Muscle layer of duodenum (tissue), 2 donors: Measurements from ENCODE around the gene SERTAD3.
"Not testable (repeated sequence)": the region's sequence is repeated elsewhere in the genome, so short reads cannot be mapped to it uniquely, and the experiment has no call there.

Experiments used
- H3K27ac ChIP-seq: one replicate; pipeline ENCODE4 v1.7.0; 2013; ENCODE audit warnings: mild to moderate bottlenecking, low read length
- H3K27me3 ChIP-seq: one replicate; pipeline ENCODE4 v1.7.0; 2013; ENCODE audit warnings: low read depth, mild to moderate bottlenecking, control low read depth, low read length
- H3K36me3 ChIP-seq, 2 donors: one replicate each; pipeline ENCODE4 v1.7.0; 2013; ENCODE audit warnings: low read length in 2 of 2, control low read depth in 1 of 2, mild to moderate bottlenecking in 1 of 2; ENCODE audit not compliant: insufficient read depth in 2 of 2, control insufficient read depth in 1 of 2
- H3K4me1 ChIP-seq, 2 donors: one replicate each; pipeline ENCODE4 v1.7.0; 2013; ENCODE audit warnings: low read length in 2 of 2, mild to moderate bottlenecking in 2 of 2, control low read depth in 1 of 2, moderate library complexity in 1 of 2; ENCODE audit not compliant: insufficient read depth in 2 of 2, control insufficient read depth in 1 of 2
- H3K4me3 ChIP-seq, 2 donors: one replicate each; pipeline ENCODE4 v1.7.0; 2013; ENCODE audit warnings: low read length in 2 of 2, low read depth in 1 of 2, mild to moderate bottlenecking in 1 of 2
- H3K9me3 ChIP-seq, 2 donors: one replicate each; pipeline ENCODE4 v1.7.0; 2013; ENCODE audit warnings: low read length in 2 of 2, control low read depth in 1 of 2, mild to moderate bottlenecking in 1 of 2; ENCODE audit not compliant: control insufficient read depth in 1 of 2
- donor health status: healthy.

The SERTAD3 gene

GRCh38 chr19:40414542-40415535, 29.3 kb downstream of the SERTAD3 start:
- H3K4me1 ChIP-seq = peaks cover 0 to 8% of the 10 kb centered on the region in 2 donors
- no peaks in the 10 kb centered on the region for H3K9me3 ChIP-seq
- H3K27ac ChIP-seq = no peak overlapping the region
- no peaks in the 10 kb centered on the region for H3K36me3 ChIP-seq
- H3K4me3 ChIP-seq = no peak overlapping the region
- H3K27me3 ChIP-seq = no peaks in the 10 kb centered on the region

GRCh38 chr19:40413291-40413845, 30.8 kb downstream of the SERTAD3 start, which contains the start of gene PRX:
Gene PRX, minus strand, starts transcription at chr19:40413378. Its CDS starts 5,446 bp downstream, at chr19:40407932.
- Histone ChIP-seq H3K4me1 (peaks cover 0 to 8% of the 10 kb centered on the region in 2 donors), H3K4me3 (no peak within 1 kb of the TSS), H3K36me3 (no peaks in the 10 kb centered on the region), H3K27ac (no peak within 1 kb of the TSS), H3K9me3 (no peaks in the 10 kb centered on the region), H3K27me3 (no peaks in the 10 kb centered on the region)

GRCh38 chr19:40412866-40413265, 31.3 kb downstream of the SERTAD3 start:
- Histone ChIP-seq H3K27me3 (no peaks in the 10 kb centered on the region), H3K9me3 (no peaks in the 10 kb centered on the region), H3K4me3 (no peak overlapping the region), H3K4me1 (peaks cover 0 to 8% of the 10 kb centered on the region in 2 donors), H3K36me3 (no peaks in the 10 kb centered on the region), H3K27ac (no peak overlapping the region)

GRCh38 chr19:40411958-40412499, 32.1 kb downstream of the SERTAD3 start:
- H3K4me1 ChIP-seq = peaks cover 0 to 3% of the 10 kb centered on the region in 2 donors
- no peaks in the 10 kb centered on the region for H3K36me3 ChIP-seq
- H3K4me3 ChIP-seq = no peak overlapping the region
- no peaks in the 10 kb centered on the region for H3K27me3 ChIP-seq
- peak overlapping the region; percentile 1 for H3K27ac ChIP-seq
- H3K9me3 ChIP-seq = no peaks in the 10 kb centered on the region

- H3K27me3 ChIP-seq = no peaks in the 10 kb centered on the region
- H3K9me3 ChIP-seq = no peaks in the 10 kb centered on the region
- H3K4me1 ChIP-seq = peaks cover 0 to 3% of the 10 kb centered on the region in 2 donors
- no peaks in the 10 kb centered on the region for H3K36me3 ChIP-seq
- no peak overlapping the region for H3K4me3 ChIP-seq
- H3K27ac ChIP-seq = peak overlapping the region; percentile 1
These were observed 32.9 kb downstream of the SERTAD3 start for GRCh38 chr19:40411125-40411842.

GRCh38 chr19:40410030-40410389, 34.1 kb downstream of the SERTAD3 start:
- Histone ChIP-seq H3K27me3 (no peaks in the 10 kb centered on the region), H3K9me3 (no peaks in the 10 kb centered on the region), H3K4me3 (no peak overlapping the region), H3K27ac (no peak overlapping the region), H3K4me1 (peaks cover 0 to 3% of the 10 kb centered on the region in 2 donors), H3K36me3 (no peaks in the 10 kb centered on the region)

- H3K4me3 ChIP-seq, H3K36me3 ChIP-seq, H3K4me1 ChIP-seq, H3K9me3 ChIP-seq, H3K27me3 ChIP-seq, H3K27ac ChIP-seq: not testable (repeated sequence)
These were observed 35.6 kb downstream of the SERTAD3 start for GRCh38 chr19:40408598-40408925.

- Histone ChIP-seq H3K4me1 (peaks cover 3% of the 10 kb centered on the region in 2 donors), H3K27ac (no peak overlapping the region), H3K9me3 (no peaks in the 10 kb centered on the region), H3K27me3 (no peaks in the 10 kb centered on the region), H3K4me3 (no peak overlapping the region), H3K36me3 (no peaks in the 10 kb centered on the region)
These were observed 36.2 kb downstream of the SERTAD3 start for GRCh38 chr19:40407714-40408597.

GRCh38 chr19:40403262-40403984, 40.7 kb downstream of the SERTAD3 start:
- Histone ChIP-seq H3K27me3 (no peaks in the 10 kb centered on the region), H3K9me3 (no peaks in the 10 kb centered on the region), H3K4me3 (peak overlapping the region; percentile 35 to 70), H3K4me1 (peaks cover 0 to 5% of the 10 kb centered on the region in 2 donors), H3K36me3 (no peaks in the 10 kb centered on the region), H3K27ac (no peak overlapping the region)

- H3K27ac ChIP-seq = no peak overlapping the region
- H3K36me3 ChIP-seq = peaks cover 0 to 4% of the 10 kb centered on the region in 2 donors
- H3K4me1 ChIP-seq = peaks cover 0 to 5% of the 10 kb centered on the region in 2 donors
- no peak overlapping the region for H3K4me3 ChIP-seq
- no peaks in the 10 kb centered on the region for H3K27me3 ChIP-seq
- H3K9me3 ChIP-seq = no peaks in the 10 kb centered on the region
These were observed 43.6 kb downstream of the SERTAD3 start for GRCh38 chr19:40400559-40400958.
